GM21786 (cell line): ENCODE measurements around the gene CLDN17.

Experiments used
- ATAC-seq: cut with Tn5 transposase; IDR thresholded peaks from one replicate; pipeline ENCODE4 v1.9.1; 2021; ENCODE audit not compliant: unreplicated experiment

CLDN17 gene, protein sequence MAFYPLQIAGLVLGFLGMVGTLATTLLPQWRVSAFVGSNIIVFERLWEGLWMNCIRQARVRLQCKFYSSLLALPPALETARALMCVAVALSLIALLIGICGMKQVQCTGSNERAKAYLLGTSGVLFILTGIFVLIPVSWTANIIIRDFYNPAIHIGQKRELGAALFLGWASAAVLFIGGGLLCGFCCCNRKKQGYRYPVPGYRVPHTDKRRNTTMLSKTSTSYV

GRCh38 chr21:30166705-30167104 is at the start of gene CLDN17:
Gene CLDN17, minus strand, starts transcription at chr21:30166805. Its CDS starts 188 bp downstream, at chr21:30166617.
- ATAC-seq = no peak

DNA sequence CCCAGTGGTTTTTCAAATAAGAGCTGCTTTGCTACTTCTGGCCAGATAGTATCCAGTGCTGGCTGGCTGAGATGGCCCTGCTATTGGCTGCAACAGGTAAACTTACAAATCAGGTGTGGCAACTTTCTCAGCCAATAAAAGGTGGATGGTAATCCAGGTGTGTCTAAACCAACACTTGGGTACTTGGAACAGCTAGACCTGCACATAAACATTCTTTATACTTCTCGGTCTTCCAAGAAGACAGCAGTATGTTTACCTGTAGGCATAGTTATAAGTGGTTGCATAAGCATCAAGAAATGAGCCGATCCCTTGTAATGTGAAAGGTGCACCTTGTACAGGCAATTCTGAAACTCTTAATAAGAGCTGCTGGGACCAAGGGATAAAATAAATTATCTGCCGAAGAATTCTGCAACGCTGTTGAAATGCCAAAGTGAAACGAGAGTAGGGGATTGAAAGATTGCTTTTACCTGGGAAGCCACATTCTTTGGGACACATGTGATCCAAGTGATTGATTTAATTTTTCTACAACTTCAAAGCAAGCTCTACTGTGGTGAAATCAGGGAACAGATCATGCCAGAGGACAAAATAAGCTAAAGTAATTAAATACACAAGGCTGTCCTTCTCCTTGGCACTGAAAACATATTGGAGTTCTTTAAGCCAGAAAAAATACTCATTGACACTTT is 49.6 kb upstream of the CLDN17 start, which contains the start of gene CLDN8:
Gene CLDN8, minus strand, starts transcription at position 57 of the 683 bp plus-strand sequence. CDS start 172 bp downstream, outside the sequence.
- ATAC-seq = no peak

DNA sequence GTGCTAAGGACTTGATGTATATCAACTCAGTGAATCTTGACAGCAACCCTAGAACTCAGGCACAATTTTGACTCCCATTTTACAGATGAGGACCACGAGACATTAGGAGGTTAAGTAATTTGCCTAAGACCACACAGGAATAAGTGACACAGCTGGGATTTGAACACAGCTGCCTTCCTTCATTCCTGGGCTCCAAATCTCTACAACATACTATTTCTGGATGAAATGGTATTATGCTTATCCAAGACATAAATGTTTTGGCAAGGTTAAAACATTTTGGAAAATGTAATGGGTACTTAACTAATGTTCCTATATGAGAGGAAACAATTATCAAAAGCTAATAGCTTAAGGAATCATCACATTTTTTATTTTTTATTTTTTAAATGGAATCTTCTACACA is 44.5 kb upstream of the CLDN17 start:
- ATAC-seq = no peak

- no peak for ATAC-seq
These were observed 43.0 kb upstream of the CLDN17 start for GRCh38 chr21:30209601-30210000.

GRCh38 chr21:30207252-30207579 is 40.6 kb upstream of the CLDN17 start:
- no peak for ATAC-seq

DNA sequence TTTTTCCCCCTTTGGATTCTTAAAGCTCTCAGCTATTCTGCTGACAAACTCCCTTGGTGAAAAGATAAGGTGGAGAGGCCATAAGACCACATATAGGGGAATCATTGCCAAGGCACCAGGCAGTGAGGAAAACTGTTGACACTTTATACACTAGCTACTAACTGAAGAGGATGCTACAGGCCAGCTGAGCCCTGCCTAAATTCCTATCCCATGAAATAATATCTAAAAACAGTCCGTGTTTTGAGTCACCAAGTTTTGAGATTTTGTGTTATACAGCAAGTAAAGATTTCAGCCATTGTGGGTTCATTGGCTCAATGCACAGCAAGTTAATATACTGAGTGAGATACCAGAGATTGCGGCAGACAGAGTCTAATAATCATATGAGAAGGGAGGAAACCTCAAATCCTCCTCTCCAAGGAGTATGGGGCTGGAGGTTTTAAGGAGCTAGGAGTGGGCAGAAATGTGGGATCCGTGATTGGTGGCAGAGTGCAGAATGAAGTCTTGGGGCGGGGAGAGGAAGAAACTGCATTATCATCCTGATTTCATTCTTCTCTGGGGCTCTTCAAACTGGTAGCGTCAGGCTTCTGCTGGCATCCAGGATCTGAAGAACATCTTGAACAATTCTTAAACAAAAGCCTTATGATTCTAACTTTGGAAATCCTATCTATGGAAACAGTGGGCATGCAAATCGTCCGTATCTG is 40.1 kb upstream of the CLDN17 start:
- no peak for ATAC-seq

- no peak for ATAC-seq
These were observed 33.4 kb upstream of the CLDN17 start for GRCh38 chr21:30200000-30200399.

DNA sequence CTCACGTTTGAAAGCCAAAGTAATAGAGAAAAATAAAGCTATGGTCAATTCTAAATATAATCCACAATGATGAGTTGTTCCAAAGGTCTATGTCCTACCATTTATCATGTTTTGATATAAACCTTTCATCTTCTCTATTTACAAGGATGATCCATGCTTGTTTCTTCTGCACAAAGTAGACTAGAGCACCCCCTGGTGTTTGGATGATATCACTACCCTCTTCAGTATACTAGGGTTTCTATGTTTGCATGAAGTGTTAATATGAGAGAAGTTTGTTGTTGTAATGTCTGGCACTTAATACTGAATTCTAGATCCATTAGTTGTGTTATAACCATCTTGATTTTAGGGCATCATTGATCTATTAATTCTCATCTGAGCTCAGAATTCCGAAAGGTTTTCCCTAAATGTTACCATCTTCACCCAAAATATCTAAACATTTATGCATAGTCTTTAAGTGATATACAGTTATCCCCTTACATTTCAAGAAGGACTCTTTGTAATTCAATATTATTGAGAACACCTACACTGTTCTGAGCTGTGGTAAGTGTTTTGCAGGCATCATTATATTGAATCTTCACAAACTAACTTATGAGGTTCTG is 28.2 kb upstream of the CLDN17 start:
- ATAC-seq = peak; percentile 45

- no peak for ATAC-seq
These were observed 26.6 kb upstream of the CLDN17 start for GRCh38 chr21:30193201-30193600.

DNA sequence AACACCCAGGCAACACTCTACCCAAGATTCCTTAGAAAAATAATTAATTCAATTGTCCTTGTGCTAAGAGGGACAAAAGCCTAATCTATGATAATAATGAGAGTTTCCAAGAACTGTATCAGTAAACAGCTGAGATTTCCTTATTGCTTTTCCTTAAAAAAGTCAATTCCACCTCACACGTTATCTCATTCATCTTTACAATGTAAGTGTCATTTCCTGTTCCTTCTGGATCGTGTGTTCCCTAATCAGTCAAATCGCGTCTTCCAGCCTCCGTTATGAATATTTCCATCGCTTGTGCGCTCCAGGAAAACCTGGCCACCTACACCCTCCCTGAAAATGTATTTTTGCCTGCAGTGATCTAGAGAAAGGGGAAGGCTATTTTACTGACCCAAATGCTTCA is 23.9 kb upstream of the CLDN17 start:
- no peak for ATAC-seq

- ATAC-seq = no peak
These were observed 23.2 kb upstream of the CLDN17 start for GRCh38 chr21:30189773-30190172.

DNA sequence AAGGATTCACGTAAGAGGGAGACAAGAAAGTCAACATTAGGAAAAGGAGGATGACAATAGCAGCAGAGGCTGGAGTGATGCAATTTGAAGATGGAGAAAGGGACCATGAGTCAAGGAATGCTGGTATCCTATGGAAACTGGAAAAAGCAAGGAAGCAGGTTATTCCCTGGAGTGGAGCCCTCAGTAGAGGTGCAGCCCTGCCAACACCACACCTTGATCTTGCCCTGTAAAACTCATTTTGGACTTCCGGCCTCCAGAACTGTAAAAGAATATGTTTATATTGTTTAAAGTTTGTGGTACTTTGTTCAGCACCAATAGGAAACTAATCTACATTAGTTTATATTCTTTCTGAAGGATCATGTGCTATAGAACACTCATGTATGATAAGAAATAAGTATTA is 19.6 kb upstream of the CLDN17 start:
- ATAC-seq = no peak

DNA sequence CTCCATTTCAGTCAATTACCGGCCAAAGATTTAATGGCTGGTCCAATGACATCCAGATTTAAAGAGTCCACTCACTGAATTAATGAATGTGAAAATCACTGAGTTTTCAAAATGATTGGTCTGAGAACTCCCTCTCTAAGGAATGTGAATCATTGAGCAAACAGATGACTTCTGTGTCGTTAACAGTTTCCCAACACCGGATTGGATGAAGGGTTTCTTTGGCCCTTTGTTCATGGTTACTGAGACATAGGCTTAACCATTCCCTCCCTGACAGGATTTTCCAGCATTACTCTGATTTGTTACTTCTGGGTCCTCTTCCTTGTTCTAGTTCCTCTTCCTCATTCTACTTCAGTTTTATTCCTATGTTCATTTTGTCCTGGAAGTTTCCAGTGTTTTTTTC is 1.5 kb upstream of the CLDN17 start:
- no peak for ATAC-seq

DNA sequence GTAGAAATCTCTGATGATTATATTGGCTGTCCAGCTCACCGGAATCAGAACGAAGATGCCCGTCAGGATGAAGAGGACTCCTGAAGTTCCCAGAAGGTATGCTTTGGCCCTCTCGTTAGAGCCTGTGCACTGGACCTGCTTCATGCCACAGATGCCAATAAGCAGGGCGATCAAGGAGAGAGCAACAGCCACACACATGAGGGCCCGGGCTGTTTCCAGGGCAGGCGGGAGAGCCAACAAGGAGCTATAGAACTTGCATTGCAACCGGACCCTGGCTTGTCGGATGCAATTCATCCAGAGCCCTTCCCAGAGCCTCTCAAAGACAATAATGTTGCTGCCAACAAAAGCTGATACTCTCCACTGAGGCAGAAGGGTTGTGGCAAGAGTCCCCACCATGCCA is 434 bp downstream of the CLDN17 start:
- ATAC-seq = no peak

DNA sequence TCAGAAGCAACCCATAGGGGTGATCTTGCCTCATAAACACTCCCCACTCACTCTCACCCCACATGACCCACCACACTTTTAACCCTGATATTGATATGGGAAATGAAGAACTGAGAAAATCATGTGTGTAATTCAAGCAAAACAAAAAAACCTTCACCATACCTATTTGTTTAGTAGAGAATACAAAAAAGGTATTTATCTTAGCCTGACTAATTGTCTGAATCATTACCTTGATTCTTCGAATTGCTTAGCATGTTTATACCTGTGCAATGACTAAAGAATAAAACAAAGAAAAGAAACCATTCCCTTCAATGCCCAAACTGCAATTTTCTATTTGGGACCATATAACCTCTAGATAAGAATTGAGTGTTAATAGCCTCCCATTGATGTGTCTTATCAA is 1.8 kb downstream of the CLDN17 start:
- no peak for ATAC-seq

DNA sequence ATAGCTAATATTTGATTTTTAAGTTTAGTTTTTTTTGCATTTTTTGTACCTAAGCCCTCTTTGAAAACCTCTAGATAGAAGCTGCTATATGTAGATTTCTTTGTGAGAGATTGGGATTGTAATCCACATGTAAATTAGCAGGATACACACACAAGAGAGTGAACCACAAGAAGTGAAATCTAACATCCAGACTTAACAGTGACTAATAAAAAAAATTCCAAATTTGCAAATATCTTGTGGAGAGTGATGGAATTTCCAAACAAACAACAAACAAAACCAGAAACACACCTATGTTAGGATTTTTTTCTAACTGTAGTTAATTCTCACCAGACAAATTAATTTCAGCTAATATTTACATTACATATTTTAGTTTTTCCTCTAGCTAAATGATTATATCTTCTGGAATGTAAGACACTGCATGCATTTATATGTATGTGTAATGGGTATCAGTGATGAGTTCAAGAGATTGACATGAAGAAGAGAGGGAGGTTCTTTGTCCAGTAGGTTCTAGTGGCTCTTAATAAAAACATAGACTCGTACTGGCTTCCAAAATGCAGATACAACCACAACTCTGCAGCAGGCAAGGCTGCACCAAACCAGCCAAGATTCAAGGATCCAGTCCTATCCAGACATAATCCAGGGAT is 12.8 kb downstream of the CLDN17 start:
- no peak for ATAC-seq

GRCh38 chr21:30152792-30153191 is 13.8 kb downstream of the CLDN17 start:
- ATAC-seq = no peak

- no peak for ATAC-seq
These were observed 17.7 kb downstream of the CLDN17 start for GRCh38 chr21:30148906-30149305.

DNA sequence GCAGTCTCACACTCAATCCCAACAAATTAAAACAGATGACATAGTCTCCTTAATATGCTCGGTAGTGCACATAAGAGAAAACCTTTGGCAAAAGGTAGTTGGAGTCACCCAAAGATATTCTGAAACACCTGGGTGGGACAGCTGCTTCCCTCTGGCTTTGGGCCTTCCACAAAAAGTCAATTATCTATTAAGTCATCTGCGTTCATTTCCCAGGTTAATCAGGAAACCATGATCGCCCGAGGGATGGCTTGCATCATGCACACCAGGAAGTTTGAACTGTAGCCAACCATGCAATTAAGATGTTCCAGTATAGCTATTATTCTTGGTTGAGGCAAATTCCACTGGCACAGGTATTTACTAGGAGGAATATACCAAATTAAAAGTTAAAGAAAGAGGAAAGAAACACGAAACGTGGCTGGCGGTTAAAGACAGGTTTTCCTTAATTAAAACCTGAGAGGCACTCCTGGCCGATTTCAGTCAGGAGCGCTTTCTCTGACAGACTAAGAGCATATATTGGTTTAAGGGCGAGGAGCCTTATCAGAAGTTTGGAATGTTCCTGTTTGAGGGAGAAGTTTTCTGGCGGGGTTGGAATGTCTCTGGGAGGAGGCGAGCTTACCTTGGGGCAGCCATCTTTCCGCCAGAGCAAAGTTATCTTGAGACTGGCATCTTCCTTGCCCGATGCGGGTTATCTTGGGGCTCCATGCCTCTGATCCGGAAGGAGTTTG is 19.9 kb downstream of the CLDN17 start:
- ATAC-seq = no peak

GRCh38 chr21:30138483-30138882 is 28.1 kb downstream of the CLDN17 start:
- ATAC-seq = no peak

GRCh38 chr21:30129246-30129645 is 37.4 kb downstream of the CLDN17 start:
- no peak for ATAC-seq
